ENCODE data around the gene PBX1.
A peak's percentile ranks its signal among the peaks of the same experiment; 100 is the strongest.

The PBX1 gene

DNA sequence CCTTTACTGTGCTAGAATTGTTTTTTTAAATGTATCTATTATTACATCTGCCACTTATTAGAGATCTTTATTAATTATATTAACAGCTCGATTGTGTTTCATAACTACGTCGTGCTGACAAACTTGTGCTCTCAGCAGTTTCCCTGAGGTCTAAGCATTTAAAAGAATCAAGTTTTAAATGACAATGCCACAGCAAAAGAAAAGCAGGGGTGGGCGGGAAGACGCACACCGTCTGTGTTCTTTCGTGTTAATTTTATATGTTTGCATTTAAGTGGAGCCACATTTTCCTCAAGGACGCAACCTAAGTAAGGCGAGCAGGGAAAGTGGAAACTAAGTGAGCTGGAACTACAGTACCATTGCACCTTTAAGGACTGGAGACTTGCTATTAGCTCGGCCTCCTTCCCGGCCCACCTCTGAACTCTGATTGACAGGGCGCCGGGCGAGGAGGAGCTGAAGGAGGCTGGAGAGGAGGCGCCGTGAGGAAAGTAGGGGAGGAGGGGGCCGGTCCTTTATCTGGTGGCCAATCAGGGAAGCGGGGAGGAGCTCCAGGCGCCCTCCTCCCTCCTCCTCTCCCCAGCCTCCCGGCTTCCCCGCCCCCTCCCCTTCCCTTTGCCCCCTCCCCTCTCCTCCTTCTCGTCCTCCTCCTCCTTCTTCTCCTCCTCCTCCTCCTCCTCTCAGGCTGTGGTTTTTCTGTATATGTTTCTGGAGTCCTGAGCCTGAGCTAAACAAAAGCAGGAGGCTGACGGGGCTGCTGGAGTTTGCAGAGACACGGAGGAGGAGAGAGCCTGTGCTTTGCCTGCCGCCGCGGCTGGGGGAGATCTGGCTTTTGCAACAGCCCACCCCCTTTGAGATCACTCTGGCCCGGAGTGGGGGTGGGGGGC is at the start of gene PBX1:
Gene PBX1, plus strand, starts transcription at position 724 of the 881 bp plus-strand sequence.
- Histone ChIP-seq H3K9me3 (ENCODE audit: control insufficient read depth, insufficient read depth, low read depth, low read length) (no peaks in the 10 kb centered on the region), H3K4me1 (ENCODE audit: control insufficient read depth, insufficient read depth, low read length) (peaks cover 12% of the 10 kb centered on the region; the same call in 1 of the 2 replicates), H3K36me3 (ENCODE audit: control insufficient read depth in 2 of 2, insufficient read depth in 1 of 2, low read length in 2 of 2) (no peaks in the 10 kb centered on the region), H3K4me3 (ENCODE audit: low read depth, low read length) (peak within 1 kb of the TSS; percentile 82), H3K27ac (ENCODE audit: extremely low read depth, low read depth, low read length) (peak within 1 kb of the TSS; percentile 81)
- ChIA-PET CTCF (interaction anchor here (0.6 to 1.3 kb wide), 7 partner anchors 15 to 1711 kb away, joined by 3 to 8 read pairs (median 3); no protein-coding TSS in a partner anchor), POLR2A (interaction anchor here (0.6 to 1.6 kb wide), 44 partner anchors 9 to 995 kb away, joined by 3 to 58 read pairs (median 5); no protein-coding TSS in a partner anchor)
- no peak for TF ChIP-seq MEIS1 (CRISPR knock-in tag; IDR thresholded peaks at IDR 0.05; ENCODE audit: borderline replicate concordance)
- TF ChIP-seq ZNF658 (tag by site-specific recombination; IDR thresholded peaks at IDR 0.05), result no peak
- no peak for TF ChIP-seq ZBTB20 (tag by site-specific recombination; IDR thresholded peaks at IDR 0.05)
- TF ChIP-seq ZNF585B (tag by site-specific recombination; IDR thresholded peaks at IDR 0.05), result no peak
- TF ChIP-seq, protein P1, sequence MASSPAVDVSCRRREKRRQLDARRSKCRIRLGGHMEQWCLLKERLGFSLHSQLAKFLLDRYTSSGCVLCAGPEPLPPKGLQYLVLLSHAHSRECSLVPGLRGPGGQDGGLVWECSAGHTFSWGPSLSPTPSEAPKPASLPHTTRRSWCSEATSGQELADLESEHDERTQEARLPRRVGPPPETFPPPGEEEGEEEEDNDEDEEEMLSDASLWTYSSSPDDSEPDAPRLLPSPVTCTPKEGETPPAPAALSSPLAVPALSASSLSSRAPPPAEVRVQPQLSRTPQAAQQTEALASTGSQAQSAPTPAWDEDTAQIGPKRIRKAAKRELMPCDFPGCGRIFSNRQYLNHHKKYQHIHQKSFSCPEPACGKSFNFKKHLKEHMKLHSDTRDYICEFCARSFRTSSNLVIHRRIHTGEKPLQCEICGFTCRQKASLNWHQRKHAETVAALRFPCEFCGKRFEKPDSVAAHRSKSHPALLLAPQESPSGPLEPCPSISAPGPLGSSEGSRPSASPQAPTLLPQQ (tag by site-specific recombination; IDR thresholded peaks at IDR 0.05), result peak; percentile 93
- no peak for TF ChIP-seq ZNF404 (tag by site-specific recombination; IDR thresholded peaks at IDR 0.05)
- peak; percentile 97 for TF ChIP-seq IKZF3 (tag by site-specific recombination; IDR thresholded peaks at IDR 0.05)
- no peak for TF ChIP-seq ZNF350 (tag by site-specific recombination; IDR thresholded peaks at IDR 0.05)
- TF ChIP-seq KLF10 (tag by site-specific recombination; IDR thresholded peaks at IDR 0.05), result no peak
- TF ChIP-seq HOXD13 (CRISPR knock-in tag; IDR thresholded peaks at IDR 0.05; ENCODE audit: borderline replicate concordance), result no peak
- no peak for TF ChIP-seq ZNF707 (tag by site-specific recombination; IDR thresholded peaks at IDR 0.05)
- no peak for TF ChIP-seq ZNF558 (tag by site-specific recombination; IDR thresholded peaks at IDR 0.05)
- TF ChIP-seq, protein P2, sequence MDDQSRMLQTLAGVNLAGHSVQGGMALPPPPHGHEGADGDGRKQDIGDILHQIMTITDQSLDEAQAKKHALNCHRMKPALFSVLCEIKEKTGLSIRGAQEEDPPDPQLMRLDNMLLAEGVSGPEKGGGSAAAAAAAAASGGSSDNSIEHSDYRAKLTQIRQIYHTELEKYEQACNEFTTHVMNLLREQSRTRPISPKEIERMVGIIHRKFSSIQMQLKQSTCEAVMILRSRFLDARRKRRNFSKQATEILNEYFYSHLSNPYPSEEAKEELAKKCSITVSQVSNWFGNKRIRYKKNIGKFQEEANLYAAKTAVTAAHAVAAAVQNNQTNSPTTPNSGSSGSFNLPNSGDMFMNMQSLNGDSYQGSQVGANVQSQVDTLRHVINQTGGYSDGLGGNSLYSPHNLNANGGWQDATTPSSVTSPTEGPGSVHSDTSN (CRISPR knock-in tag; IDR thresholded peaks at IDR 0.05), result peak; percentile 89
- peak; percentile 85 for TF ChIP-seq ZFP69B (tag by site-specific recombination; IDR thresholded peaks at IDR 0.05)
- 0 out of 2 replicates have a peak, but pooled peaks have one; percentile 4 for TF ChIP-seq ZNF664 (tag by site-specific recombination; IDR thresholded peaks at IDR 0.05)
- TF ChIP-seq ZNF174 (tag by site-specific recombination; IDR thresholded peaks at IDR 0.05), result no peak
- no peak for TF ChIP-seq ZNF791 (tag by site-specific recombination; IDR thresholded peaks at IDR 0.05)
- 0 out of 2 replicates have a peak, but pooled peaks have one; percentile 31 for TF ChIP-seq ZNF768 (tag by site-specific recombination; IDR thresholded peaks at IDR 0.05)
- TF ChIP-seq, protein P3, sequence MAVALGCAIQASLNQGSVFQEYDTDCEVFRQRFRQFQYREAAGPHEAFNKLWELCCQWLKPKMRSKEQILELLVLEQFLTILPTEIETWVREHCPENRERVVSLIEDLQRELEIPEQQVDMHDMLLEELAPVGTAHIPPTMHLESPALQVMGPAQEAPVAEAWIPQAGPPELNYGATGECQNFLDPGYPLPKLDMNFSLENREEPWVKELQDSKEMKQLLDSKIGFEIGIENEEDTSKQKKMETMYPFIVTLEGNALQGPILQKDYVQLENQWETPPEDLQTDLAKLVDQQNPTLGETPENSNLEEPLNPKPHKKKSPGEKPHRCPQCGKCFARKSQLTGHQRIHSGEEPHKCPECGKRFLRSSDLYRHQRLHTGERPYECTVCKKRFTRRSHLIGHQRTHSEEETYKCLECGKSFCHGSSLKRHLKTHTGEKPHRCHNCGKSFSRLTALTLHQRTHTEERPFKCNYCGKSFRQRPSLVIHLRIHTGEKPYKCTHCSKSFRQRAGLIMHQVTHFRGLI (tag by site-specific recombination; IDR thresholded peaks at IDR 0.05), result no peak
- TF ChIP-seq, protein P4, sequence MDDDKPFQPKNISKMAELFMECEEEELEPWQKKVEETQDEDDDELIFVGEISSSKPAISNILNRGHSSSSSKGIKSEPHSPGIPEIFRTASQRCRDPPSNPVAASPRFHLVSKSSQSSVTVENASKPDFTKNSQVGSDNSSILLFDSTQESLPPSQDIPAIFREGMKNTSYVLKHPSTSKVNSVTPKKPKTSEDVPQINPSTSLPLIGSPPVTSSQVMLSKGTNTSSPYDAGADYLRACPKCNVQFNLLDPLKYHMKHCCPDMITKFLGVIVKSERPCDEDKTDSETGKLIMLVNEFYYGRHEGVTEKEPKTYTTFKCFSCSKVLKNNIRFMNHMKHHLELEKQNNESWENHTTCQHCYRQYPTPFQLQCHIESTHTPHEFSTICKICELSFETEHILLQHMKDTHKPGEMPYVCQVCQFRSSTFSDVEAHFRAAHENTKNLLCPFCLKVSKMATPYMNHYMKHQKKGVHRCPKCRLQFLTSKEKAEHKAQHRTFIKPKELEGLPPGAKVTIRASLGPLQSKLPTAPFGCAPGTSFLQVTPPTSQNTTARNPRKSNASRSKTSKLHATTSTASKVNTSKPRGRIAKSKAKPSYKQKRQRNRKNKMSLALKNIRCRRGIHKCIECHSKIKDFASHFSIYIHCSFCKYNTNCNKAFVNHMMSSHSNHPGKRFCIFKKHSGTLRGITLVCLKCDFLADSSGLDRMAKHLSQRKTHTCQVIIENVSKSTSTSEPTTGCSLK (tag by site-specific recombination; IDR thresholded peaks at IDR 0.05), result no peak
- peak; percentile 74 for TF ChIP-seq ZFHX2 (tag by site-specific recombination; conservative IDR thresholded peaks at IDR 0.05)
- TF ChIP-seq ZNF24 (tag by site-specific recombination; IDR thresholded peaks at IDR 0.05), result no peak
- TF ChIP-seq BCL11A (tag by site-specific recombination; IDR thresholded peaks at IDR 0.05; ENCODE audit: low read depth), result no peak
- TF ChIP-seq RBAK (tag by site-specific recombination; IDR thresholded peaks at IDR 0.05), result no peak
- TF ChIP-seq ZNF341 (tag by site-specific recombination; IDR thresholded peaks at IDR 0.05; ENCODE audit: low read depth), result peak; percentile 95
- no peak for TF ChIP-seq ZNF48 (tag by site-specific recombination; IDR thresholded peaks at IDR 0.05)
- peak; percentile 52; the same call in 1 of the 2 replicates for TF ChIP-seq WT1 (tag by site-specific recombination; IDR thresholded peaks at IDR 0.05)
- TF ChIP-seq BCL11B (tag by site-specific recombination; IDR thresholded peaks at IDR 0.05; ENCODE audit: low read depth), result no peak
- TF ChIP-seq ZNF202 (tag by site-specific recombination; IDR thresholded peaks at IDR 0.05; ENCODE audit: borderline replicate concordance), result no peak
- no peak; the same call in 1 of the 2 replicates for TF ChIP-seq ZNF394 (tag by site-specific recombination; IDR thresholded peaks at IDR 0.05; ENCODE audit: borderline replicate concordance)
- no peak for TF ChIP-seq ZNF701 (tag by site-specific recombination; IDR thresholded peaks at IDR 0.05)
- peak; percentile 89 for TF ChIP-seq SP2 (tag by site-specific recombination; IDR thresholded peaks at IDR 0.05)
- peak; percentile 43; the same call in 1 of the 2 replicates for TF ChIP-seq ZNF335 (tag by site-specific recombination; conservative IDR thresholded peaks at IDR 0.05)
